Fibroblast of mammary gland (primary cell): ENCODE measurements around the gene ST6GALNAC6.
"Not testable (repeated sequence)": the region's sequence is repeated elsewhere in the genome, so short reads cannot be mapped to it uniquely, and the experiment has no call there.

Experiments used
- DNase-seq: peaks from one replicate; pipeline ENCODE4 v3.0.0-alpha.2; 2010; ENCODE audit warnings: low read depth
- H3K4me3 ChIP-seq: 2 replicates; pipeline ENCODE4 v1.5.1; 2011; ENCODE audit warnings: low read depth, mild to moderate bottlenecking, low read length, moderate library complexity; ENCODE audit not compliant: control insufficient read depth
- TF ChIP-seq, protein P1 (sequence below): conservative IDR thresholded peaks from 2 replicates; pipeline ENCODE4 v1.5.1; 2011; ENCODE audit warnings: low read depth, low read length, inconsistent platforms; ENCODE audit not compliant: control insufficient read depth, insufficient read depth

ST6GALNAC6 gene

DNA sequence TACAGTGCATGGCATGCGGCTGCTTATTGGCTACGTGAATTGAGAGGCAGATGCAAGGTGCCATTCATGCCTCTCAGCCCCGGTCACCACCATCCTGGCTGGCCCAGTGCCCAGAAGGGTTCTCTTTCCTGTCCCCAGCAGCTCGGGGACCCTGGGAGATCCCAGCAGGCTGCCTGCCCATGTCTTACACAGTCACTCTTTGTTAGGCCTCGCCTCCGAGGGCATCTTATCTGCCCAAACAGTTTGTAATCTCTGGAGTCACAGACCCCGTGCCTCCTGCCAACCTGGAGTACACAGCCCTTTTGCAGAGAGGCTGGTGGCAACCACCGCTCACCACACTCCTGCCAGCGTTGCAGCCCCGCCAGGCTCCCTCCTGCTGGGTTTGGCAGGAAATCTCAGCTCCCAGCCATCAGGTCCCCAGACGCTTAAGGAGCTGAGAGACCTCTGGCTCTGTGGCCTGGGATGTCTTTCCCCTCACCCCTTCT, 14.9 kb downstream of the ST6GALNAC6 start:
- DNase-seq, result no peak
- no peak overlapping the region for H3K4me3 ChIP-seq
- TF ChIP-seq, protein P1, sequence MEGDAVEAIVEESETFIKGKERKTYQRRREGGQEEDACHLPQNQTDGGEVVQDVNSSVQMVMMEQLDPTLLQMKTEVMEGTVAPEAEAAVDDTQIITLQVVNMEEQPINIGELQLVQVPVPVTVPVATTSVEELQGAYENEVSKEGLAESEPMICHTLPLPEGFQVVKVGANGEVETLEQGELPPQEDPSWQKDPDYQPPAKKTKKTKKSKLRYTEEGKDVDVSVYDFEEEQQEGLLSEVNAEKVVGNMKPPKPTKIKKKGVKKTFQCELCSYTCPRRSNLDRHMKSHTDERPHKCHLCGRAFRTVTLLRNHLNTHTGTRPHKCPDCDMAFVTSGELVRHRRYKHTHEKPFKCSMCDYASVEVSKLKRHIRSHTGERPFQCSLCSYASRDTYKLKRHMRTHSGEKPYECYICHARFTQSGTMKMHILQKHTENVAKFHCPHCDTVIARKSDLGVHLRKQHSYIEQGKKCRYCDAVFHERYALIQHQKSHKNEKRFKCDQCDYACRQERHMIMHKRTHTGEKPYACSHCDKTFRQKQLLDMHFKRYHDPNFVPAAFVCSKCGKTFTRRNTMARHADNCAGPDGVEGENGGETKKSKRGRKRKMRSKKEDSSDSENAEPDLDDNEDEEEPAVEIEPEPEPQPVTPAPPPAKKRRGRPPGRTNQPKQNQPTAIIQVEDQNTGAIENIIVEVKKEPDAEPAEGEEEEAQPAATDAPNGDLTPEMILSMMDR, result no peak

DNA sequence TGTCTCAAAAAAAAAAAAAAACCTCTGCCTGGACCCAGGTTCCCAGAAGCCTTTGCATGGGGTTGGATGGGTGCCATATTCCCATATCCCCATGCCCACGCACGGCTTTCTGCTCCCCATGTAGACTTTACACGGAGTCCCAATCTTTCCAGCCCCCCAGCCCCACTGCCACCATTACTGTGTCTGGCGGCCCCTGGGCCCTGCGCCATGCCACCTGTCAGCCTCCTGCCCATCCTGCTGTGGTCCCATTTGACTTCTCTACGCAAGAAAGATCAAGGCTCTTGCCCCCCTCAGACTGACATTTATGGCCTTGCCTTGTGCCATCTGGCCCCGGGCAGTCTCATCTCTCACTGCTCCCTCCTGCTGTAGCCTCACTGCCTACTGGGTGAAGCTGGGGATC, 15.4 kb downstream of the ST6GALNAC6 start:
- TF ChIP-seq, protein P1, result no peak
- H3K4me3 ChIP-seq, result no peak overlapping the region
- DNase-seq, result no peak

DNA sequence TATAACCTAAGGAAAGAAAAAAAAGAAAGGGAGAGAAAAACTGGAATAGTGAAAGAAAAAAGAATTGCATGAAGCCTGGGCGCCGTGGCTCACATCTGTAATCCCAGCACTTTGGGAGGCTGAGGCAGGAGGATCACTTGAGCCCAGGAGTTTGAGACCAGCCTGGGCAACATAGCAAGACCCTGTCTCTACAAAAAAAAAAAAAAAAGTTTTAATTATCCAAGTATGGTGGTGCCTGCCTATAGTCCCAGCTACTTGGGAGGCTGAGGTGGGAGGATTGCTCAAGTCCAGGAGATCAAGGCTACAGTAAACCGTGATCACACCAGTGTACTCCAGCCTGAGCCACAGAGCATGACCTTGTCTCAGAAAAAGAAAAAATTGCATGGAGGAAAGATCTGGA, 17.7 kb downstream of the ST6GALNAC6 start:
- H3K4me3 ChIP-seq, DNase-seq: not testable (repeated sequence)

DNA sequence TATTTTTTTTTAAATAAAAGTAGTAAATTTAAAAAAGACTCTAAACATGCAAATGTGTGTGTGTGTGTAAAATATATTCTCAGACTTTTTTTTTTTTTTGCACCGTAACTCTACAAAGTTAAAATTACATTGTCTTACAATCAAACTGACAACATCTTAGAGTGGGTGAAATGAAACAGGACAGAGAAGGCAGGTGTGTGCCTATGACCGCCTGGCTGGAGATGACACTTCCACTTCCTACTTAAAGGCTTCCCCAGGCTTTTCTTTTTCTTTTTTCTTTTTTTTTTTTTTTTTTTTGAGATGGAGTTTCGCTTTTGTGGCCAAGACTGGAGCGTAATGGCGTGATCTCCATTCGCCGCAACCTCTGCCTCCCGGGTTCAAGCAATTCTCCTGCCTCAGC, 19.3 kb downstream of the ST6GALNAC6 start:
- no peak overlapping the region for H3K4me3 ChIP-seq
- DNase-seq, result no peak
- TF ChIP-seq, protein P1, result no peak

DNA sequence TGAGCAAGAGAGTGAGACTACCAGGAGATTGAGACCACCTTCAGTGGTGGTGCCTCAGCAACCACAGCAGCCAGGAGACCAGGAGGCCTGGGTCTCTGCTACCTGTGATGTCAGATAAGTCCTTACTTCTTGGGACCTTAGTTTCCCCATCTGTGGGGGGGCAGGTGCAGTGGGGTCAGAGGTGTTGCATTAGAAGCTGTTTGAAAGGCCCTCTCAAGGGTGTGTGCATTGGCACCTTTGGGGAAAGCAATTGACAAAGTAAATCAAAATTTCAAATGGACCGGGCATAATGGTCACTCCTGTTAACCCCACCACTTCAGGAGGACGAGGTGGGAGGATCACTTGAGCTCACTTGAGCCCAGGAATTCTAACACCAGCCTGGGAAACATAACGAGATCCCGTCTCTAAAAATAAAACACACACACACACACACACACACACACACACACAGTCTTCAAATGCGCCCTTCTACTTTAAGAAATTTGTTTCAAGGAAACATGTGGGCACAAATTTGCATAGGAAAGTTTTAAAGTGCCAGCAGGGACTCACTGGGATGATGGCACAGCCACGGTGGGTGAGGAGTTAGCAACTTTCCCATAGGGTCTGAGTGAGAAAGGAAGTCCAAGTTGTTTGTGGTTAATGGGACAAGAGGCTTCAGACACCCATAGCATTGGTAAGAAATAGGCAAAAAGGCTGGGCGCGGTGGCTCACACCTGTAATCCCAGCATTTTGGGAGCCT, 20.6 kb downstream of the ST6GALNAC6 start:
- TF ChIP-seq, protein P1, result no peak
- H3K4me3 ChIP-seq, result no peak overlapping the region
- DNase-seq, result no peak

DNA sequence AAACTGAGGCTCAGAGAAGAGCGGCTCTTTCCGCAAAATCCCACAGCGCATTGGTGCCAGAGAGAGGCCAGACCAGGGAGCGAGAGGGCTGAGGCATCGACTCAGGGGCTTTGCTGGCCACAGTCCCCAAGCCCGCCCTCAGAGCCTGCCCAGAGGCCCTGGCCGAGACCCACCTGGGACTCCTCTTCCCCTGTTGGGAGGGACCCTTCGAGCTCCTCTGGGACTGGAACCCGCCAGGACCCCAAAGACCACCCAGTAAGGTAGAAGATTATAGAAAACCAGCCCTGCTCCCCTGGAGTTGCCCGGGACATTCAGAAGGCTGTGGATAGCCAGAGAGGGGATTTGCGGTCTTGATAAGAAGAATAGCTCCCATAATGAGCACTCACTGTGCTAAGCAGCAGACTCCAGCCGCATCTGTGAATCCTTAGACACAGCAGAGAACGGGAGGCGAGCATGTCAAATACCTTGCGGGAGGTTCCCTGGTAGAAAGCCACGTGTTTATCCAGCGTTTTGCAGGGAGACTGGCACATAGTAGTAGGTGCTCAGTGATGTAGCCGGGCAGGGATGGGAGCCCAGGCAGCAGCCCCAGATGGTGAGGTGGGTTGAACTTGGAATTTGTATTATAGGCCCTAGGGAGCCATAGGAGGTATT, 21.3 kb downstream of the ST6GALNAC6 start:
- TF ChIP-seq, protein P1, result no peak
- peak overlapping the region; percentile 45 for H3K4me3 ChIP-seq
- DNase-seq, result no peak

DNA sequence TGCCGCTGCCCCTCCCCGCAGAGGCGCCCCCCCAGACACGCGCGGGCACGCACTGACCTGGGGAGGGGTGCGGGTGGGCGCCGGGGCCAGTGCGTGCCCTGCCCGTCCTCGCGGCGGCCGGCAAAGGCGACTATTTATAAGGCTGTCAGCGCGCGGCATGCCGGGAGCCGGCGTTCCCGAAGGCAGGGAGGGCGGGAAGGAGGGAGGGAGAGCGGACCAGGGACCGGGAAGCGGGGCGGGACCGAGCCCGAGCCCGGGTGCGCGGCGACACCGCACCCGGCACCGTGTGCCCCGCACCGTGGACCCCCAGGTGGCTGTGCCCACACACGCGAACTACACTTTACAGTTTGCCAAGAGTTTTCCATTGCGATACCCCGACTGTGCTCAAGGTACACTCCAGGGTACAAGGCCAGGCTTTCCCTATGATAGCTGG, 21.8 kb downstream of the ST6GALNAC6 start, which contains the start of gene AK1:
Gene AK1 (minus strand): TSS at position 110 of the 433 bp plus-strand sequence. CDS start 3,058 bp downstream, outside the sequence.
- peak; percentile 43 for DNase-seq
- H3K4me3 ChIP-seq, result peak within 1 kb of the TSS; percentile 48

More for the DNA sequence above, 21.8 kb downstream of the ST6GALNAC6 start, which contains the start of gene AK1:
- TF ChIP-seq, protein P1, result no peak
